RPMI7951 (cell line): Measurements from ENCODE around the gene SYNPO. TPM values are rescaled to one million over a fixed set of nuclear protein-coding genes. Genes with fewer than 3 reads are reported as not detected.
A peak's percentile ranks its signal among the peaks of the same experiment; 100 is the strongest.

Source experiments
- DNase-seq: peaks from one replicate; pipeline ENCODE4 v3.0.0-alpha.2; 2012; ENCODE audit warnings: low read depth
- total RNA-seq: library from RNA; depleted of rRNA; stranded (reverse); fragments of >200 nt; shearing (Covaris generic); gene quantifications from 2 replicates; pipeline ENCODE4 v1.2.3, GENCODE V29; 2014

SYNPO gene
- total RNA-seq, 1 experiment from 2014 or later, result 1.4 TPM

- no peak for DNase-seq
These were observed 628 bp downstream of the SYNPO start for GRCh38 chr5:150641006-150641570.

DNA sequence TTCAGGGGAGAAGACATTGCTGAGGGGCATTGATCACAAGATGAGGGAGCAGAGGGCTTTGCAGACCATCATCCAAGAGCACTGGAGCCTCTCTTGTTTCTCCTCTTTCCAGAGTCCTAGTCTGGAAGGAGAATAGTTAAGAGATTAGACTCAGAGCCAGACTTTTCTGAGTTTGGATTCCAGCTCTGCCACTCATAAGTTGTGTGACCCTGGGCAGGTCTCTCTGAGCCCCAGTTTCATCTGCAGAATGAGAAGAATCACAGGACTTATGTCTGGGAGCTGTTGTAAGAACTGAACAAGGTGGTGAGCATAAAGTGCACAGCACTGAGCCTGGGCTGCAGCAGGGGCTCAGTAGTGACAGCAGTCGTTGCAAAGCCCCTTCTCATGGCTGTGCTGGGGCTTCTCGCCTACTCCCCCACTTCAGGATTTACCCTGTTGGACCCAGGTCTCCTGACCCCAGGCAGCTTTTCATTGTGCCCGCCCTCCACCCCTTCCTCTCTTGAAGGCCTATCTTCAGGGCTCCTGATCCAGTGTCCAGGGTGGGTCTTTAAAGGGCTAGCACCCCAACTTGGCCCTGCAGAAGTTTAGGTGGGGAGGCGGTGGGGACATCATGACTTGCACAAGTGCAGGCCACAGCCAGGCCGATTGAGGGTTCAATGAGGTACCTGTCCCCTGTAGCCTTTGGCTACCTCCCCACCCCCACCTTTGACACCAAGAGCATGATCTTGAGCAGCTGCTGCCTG is 1.5 kb downstream of the SYNPO start:
- DNase-seq, result no peak

DNA sequence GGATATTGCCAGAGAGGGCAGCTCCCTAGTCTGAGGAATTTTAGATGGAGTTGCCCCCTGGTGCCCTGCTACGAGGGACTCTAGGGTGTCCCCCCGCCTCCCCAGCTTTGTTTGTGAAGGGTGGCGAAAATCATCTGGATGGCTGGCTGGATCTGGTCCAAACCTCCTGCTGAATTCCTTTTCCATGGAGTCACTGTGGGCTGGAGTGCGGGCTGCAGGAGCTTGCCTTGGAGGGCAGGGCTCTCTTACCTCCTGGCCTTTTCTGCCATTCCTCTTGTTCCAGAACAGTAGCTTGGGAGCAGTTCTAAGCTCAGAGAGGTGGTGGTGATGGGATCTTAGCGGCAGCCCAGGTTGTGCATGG is 2.1 kb downstream of the SYNPO start:
- DNase-seq, result peak; percentile 93

GRCh38 chr5:150642991-150643710 is 2.7 kb downstream of the SYNPO start:
- no peak for DNase-seq

DNA sequence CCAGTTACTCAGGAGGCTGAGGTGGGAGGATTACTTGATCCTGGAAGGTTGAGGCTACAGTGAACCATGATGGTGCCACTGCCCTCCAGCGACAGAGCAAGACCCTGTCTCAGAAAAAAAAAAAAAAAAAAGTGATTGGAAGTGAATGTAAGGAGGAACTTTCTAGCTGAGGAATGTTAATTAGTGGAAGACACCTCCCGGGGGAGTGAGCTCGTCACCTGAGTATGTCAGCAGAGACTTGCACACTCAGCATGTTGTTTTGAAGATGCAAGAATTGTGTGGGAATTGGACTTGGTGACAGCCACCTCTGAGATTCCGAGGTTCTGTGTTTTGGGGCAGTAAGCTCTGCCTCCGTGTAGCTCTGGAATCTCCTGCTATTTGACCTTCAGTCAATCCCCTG is 3.6 kb downstream of the SYNPO start:
- no peak for DNase-seq

- peak; percentile 36 for DNase-seq
These were observed 4.1 kb downstream of the SYNPO start for GRCh38 chr5:150644514-150644913.

DNA sequence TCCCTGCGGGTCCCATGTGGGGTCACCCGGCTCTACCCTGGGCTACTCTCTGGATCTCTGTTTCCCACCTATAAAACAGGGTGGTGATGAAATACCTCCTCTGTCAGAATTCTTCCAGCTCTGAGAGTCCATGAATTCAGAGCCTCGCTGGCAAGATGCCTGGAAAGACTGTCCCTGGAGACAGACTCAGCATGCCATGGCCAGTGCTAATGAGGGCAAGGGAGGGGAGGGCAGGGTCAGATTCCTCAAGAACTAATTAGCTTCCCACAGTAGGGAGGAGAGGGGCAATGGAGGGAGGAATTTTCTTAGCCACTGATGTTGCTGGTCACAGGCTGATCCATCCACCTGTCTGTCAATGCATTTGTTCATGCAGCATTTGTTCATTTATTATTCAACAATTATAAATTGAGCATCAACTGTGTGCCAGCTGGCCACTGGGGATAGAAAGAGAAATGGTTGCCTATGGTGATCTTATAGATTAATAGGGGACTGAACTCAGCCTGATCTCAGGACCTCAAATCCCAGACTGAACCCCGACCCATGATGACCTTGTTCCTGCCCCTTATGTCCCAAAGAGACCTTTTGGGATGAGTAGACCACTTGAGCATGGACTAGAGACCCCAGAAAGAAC is 4.7 kb downstream of the SYNPO start:
- DNase-seq, result peak; percentile 90

DNA sequence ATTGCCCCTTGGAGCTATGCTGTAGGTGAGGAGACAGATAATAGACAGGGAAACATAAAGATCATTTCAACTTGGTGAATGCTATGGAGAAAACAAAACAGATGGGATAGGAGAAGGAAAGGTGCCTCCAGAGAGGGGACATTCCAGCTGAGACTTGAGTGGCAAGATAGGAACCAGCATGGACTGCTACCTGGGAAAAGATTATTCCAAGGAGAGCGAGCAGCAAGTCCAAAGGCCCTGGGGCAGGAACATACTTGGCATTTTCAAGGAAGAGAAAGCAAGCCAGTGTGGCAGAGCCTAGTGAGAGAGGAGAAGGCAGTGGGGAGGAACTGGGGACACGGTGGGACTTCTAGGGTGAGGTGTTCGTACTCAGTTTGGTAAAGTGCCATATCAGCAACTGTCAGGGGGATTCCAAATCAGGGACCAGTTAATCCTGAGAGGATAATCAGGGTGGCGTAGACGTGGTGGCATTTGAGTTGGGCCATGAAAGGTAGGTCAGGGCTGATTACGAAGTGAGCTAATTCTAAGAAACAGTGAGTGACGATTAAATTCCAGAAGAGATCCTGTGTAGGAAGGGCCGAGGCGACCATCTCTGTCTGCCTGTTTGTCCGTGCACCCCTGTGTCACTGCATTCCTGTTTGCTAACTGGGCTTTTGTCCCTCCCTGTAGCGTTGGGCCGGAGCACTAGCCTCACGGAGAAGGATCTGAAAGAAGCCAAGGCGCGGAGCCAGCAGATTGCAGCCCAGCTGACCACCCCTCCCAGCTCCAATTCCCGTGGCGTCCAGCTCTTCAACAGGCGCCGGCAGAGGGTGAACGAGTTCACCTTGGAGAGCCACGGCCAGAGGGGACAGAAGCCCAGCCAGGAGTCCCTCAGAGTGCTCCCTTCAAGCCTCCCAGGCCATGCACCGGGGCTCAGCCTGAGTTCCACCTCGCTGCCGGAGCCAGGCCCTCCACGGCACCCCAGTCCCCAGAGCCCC is 7.1 kb downstream of the SYNPO start:
- no peak for DNase-seq

DNA sequence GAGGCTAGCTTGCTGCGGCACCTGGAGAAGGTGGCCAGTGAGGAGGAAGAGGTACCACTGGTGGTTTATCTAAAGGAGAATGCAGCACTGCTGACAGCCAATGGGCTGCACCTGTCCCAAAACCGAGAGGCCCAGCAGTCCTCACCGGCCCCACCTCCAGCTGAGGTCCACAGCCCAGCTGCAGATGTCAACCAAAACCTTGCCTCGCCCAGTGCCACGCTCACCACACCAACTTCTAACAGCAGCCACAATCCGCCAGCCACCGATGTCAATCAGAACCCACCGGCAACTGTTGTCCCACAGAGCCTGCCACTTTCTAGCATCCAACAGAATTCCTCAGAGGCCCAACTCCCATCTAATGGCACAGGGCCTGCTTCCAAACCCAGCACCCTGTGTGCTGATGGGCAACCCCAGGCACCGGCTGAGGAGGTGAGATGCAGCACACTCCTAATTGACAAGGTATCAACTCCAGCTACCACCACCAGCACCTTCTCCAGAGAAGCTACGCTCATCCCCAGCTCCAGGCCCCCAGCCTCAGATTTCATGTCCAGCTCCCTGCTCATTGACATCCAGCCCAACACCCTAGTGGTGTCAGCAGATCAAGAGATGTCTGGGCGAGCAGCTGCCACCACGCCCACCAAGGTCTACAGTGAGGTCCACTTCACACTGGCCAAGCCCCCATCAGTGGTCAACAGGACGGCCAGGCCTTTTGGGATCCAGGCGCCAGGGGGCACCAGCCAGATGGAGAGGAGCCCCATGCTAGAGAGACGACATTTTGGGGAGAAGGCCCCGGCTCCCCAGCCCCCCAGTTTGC is 8.0 kb downstream of the SYNPO start:
- no peak for DNase-seq

GRCh38 chr5:150649108-150650020 is 8.9 kb downstream of the SYNPO start:
- no peak for DNase-seq

GRCh38 chr5:150650021-150651006 is 9.9 kb downstream of the SYNPO start:
- DNase-seq, result no peak

- DNase-seq, result no peak
These were observed 10.9 kb downstream of the SYNPO start for GRCh38 chr5:150651382-150651781.

DNA sequence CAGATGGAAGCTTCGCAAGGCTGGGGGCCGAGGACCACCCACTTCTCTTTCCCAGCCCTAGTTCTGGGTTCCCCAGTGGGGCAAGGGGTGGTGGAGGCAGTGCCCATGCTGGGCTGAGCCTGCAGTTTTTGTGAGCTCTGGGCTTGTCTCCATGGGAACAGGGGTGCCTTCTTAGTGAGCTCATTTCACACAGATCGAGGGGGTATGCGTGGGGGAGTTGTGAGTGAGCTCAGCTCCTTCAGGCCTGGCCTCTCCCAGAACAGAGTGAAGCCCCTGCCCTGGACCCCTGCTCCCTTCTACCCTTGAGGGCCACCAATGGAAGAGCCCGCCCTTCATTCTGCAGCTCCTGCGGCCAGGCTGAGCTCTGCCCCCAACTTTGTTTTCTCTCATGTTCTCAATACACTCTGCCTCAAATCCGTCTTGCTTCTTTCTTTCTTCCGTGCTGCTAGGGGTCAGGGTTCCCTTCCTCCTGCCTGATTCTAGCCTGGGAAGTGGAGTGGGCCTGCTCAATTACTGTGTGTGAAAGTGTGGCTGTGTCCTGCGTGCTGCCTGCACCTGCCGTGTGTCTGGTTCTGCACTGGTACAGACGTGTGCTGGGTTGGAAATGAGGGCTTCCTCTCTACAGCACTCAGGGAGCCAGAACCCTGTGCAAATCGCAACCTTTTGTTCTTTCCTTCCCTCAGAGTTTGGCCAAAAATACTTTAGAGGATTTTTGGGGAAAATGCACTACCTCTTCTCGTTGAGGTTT is 11.6 kb downstream of the SYNPO start:
- no peak for DNase-seq

DNA sequence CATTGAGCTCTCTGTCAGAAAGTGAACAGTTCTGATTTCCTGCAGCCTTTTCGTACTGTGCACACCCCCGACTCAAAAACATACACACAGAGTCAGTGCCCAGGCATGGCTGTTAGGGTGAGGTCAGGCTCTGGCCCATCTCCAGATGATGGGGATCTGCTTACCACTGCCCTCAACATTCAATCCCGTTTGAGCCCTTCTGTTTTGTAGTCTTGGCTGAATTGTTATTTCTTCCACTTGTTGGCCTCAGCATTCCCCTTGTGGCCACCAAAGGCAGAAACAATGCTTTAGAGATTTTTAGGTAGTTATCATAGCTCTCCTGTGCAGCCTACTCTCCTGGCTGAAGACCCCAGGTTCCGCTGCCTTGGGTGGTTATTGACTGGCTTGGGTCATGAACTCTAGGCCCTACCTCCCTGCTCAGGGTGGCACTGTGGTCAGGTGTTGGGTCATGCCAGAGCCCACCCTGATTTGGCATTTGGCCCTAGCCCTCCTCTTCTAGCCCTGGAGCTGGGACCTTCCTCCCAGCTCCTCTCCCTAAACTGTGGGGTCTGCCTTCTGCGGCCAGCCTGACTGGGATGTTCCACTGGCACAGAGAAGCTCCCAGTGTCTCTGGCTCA is 12.8 kb downstream of the SYNPO start:
- no peak for DNase-seq

- DNase-seq, result no peak
These were observed 13.5 kb downstream of the SYNPO start for GRCh38 chr5:150653762-150654556.

GRCh38 chr5:150655221-150655620 is 14.8 kb downstream of the SYNPO start:
- DNase-seq, result no peak
